ENCODE measurements around the gene SRL.

The SRL gene

DNA sequence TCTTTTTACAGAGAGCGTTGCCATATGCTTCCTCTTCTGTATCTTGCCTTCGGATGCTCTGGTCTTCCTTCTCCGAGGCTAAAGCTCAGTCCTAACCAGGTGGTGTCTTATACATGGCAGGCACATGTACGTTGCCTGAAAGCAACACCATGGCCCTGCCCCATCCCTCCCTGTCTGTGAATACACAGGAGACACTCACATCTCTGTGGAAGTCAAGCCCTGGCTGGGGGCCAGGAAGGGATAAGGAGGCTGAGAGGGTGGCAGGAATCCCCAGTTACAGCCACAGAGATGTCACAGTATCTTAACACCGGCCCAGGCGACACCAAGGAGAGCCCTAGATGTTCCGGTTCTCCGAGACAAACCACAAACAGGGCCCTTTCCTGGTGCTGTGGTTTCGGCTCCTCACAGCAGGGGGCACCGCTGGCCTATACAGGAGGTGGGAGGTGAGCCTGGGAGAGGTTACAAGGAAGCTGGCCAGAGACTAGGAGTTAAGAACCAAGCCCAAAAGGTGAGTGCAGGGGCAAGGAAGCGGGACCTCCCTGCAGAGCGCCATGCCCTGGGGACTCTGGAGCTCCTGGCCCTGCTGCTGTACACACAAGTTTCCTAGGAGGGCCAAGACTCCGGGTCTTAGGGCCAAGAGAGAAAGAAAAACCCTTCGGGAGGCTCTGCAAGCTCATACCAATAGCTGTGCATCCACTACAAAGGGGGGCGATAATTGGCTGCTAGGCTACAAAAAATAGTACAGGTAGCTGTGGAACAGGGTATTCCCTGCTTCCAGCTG, 41.7 kb downstream of the SRL start:
- ATAC-seq: peak in 1 of 2 donors; percentile 44

DNA sequence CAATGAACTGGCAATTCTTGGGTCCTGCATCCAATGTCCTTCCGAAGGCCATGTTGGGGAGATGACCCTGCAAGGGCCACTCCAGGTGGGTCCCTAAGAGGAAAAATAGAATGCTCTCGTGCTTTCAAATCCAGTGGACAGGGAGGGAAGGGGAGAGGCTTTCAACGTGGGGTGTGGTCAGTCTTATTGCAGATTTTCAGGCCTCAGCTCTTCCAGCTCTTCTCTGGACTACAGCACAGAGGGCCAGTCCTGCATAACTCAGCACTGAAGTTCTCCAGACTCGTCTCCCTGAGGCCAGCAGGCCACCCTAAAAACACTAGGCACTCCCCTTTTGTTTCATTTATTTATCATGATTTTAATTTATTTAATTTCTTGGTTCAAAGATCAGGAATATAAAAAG, 43.1 kb downstream of the SRL start:
- no peak for ATAC-seq

DNA sequence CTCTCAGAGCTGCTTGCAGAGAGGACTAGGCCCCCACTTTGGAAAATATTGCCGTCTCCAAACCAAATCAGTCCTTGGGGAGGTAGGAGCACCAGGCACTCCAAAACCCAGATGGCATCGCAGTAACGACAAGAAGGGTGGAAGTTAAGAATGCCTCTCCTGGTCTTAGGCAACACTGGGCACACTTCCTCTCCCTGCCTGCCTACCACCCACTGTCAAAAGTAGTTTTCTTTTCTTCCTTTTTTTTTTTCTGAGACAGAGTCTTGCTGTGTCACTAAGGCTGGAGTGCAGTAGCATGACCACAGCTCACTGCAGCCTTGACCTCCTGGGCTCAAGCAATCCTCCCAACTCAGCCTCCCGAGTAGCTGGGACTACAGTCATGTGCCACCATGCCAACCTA, 47.2 kb downstream of the SRL start:
- ATAC-seq: no peak

DNA sequence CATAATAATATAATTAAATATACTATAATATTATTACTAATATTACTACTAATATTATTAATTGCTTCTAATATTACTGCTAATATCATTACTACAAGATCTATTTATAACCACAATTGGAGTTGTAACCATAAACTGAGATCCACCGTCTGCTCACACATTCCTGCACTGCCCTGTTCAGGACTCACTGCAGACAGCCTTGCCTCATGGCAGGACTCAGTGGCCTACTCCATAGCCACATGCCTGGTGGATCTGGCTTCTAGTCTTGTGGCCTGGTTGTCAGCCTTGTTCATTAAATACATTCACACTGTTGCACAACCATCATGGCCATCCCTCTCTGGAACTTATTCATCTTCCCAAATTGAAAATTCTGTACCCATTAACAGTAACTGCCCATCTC, 48.0 kb downstream of the SRL start:
- ATAC-seq: no peak

DNA sequence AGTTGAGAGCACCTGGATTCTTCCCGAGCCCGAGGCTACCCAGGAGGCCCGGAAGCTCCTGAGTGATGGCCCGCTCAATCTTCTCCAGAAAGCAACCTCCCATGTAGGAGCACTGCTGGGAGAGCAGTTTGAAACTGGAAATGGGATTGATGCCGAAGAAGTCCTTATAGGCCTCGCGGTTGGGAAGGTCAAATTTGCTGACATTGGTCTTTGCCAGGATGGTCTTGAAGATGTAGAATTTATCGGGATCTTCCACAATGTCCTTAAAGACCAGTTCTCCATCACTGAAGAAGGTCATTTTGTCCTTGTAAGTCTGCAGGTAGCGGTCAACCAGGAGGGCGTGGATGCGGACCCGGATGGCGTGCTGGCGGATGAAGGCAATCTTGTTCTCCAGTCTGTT, 49.7 kb downstream of the SRL start:
- no peak for ATAC-seq

DNA sequence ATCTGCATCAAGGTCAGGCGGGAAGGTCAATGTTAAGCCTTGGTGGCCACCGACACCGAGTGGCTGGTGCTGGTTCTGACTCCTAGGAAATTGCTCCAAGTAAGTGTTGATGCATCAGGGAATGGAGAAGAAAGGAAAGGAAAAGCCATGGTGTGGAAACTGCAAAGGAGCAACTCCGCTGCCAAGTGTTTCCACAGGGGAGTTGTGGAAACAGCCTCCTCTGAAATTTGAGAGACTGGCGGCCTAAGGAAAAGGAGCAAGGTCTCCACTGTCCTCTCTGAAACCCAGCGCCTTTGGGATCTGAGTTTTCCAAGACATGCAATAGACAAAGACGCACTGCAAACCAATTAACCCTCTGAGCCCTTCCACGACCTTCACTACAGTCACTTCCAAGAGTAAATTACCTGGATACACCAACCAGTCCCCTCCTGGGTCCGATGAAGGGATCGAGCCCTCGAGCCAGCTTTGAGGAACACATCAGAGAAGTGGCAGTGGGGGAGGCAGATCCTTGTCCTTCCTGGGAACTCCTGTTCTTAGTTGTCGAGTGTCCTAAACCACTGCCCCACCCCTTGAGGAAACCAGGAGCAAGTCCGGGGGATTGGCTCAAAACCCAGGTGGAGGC, 51.1 kb downstream of the SRL start:
- ATAC-seq: no peak

DNA sequence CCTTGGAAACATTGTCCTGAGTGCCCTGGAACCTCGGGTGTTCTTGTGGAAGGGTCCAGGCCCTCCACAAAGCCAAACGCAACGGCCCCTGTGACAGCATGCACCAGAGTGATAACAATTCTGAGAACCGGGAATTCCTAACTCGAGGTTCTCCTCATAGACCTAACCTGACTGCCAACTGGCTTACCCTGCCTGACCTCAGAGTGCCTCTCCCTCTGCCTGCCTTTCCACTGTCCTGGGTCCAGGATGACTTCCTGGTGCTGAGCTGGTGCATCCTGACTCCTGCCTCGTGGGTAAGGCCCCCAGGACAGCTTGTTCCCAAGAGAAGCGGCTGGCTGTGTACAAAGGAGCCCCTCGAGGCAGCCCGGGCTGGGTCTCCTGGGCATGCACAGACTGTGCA, 51.8 kb downstream of the SRL start:
- no peak for ATAC-seq

DNA sequence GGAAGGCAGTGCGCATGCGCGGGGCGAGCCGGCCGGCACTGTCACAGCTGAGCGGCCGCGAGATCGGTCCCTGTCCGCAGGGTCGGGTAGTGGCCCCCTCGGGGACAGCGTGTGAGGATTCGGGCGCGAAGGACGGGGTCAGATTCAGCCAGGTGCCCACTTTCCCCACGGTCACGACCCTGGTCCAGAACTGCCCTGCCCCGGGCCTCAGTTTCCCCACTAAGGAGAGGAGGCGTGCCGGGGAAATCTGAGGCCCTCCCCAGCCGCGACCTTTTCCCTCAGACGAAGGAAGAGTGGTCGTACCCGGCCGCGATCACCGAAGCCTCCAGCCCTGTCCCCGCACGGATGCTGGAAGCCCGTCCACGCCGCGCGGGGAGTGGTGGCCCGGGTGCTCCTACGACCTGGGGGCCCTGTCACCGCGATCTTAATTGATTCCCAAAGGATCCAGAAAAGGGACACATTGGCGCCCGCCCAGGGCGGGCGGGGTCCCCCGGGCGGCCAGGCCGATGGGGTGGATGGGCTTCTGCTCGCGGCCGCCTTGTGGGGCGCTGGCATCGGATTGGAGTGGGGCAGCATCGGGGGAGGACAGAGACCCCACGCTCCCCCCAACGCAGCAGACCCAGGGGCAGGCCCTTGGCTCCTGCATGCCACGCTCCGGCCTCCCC, 57.7 kb downstream of the SRL start:
- ATAC-seq: no peak

DNA sequence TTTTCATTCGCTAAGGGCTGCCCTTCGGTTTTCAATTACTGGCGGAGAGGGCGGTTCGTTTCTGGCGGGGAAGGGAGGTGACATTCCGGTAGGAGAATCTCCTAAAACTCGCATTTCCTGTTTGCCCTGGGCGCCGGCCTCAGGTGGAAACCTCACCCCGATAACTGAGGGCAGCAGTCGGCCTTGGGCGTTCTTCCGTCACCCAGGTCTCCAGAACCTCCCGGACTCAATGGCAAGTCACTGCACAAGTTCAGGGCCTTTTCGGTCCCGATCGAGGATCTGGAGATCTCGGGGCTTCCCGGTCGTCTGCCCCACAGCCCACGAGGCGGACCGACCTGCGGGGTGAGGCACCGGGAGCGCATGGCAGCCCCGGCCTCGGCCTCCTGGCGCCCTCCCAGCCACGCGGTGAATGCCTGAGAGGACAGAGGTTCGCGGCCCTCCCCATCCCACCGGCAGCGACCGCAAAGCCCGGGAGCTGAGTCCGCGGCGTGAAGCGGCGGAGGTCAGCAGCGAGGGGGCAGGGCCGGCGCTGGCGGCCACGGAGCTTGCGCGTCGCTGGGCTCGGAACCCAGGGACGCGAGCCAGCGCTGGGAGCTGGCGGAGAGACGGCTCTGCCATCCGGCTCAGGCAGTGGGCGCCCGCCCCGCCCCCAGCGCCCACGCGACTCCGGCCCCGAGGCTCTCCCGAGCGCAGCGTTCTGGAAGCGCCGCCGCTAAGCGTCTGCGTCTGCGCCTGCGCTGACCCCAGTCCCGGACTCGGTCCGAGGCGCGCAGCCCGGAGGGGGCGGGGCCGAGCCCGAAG, 58.4 kb downstream of the SRL start:
- ATAC-seq: peak; percentile 89

DNA sequence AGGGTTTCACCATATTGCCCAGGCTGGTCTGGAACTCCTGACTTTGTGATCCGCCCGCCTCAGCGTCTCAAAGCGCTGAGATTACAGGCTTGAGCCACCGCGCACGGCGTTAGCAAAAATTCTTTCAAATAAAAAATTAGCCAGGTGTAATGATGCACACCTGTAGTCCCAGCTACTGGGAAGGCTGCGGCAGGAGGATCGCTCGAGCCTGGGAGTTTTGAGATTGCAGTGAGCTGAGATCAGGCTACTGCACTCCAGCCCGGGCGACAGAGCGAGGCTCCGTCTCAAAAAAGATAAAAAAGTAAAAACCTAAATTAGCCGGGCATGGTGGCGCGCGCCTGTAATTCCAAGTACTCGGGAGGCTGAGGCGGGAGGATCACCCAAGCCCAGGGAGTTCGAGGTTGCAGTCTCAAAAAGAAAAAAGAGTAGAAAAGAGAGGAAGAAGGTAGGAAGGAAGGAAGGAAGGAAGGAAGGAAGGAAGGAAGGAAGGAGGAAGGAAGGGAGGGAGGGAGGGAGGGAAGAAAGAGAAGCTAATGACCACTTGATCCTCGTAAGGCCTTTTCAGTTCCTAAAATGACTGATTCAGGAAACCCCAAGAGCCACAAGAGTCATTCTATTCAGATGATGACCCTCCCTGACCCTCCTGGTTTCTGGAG, 59.2 kb downstream of the SRL start:
- peak in 1 of 2 donors; percentile 1 for ATAC-seq

DNA sequence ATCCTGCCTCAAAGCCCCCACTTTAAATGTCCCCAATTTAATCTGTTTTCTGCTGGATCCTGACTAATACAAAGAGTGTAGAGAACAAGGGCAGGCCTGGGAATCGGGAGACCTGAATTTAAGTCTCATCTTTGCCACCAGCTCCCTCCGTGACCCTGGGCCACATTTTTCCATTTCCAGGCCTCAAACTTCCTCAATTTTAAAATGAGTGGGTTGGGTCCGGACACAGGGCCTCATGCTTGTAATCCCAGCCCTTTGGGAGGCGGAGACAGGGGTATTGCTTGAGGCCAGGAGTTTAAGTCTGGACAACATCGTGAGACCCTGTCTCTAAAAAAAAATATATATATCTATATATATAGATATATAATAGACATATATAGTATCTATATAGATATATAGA, 61.4 kb downstream of the SRL start:
- no peak for ATAC-seq

DNA sequence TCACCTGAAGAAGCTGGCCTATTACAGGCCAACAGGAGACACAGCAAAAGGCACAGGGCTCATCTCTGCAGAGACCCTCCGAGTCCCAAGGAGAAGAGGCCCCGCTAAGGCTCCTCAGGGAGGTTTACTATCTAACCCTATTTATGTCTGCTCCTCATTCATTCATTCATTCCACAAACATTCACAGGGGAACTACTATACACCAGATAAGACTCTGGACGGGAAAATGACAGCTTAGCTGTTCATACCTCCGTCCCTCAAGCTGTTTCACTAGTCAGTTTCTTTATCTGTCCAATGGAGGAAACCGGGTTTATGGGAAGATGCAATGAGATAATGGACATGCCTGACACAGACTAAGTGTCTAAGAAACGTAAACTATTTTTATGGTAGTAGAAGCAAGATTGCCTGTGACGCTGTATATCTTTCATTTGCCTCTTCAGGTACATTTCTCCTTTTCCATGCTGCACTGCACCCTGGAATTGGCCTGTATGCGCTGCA, 62.1 kb downstream of the SRL start:
- no peak for ATAC-seq

DNA sequence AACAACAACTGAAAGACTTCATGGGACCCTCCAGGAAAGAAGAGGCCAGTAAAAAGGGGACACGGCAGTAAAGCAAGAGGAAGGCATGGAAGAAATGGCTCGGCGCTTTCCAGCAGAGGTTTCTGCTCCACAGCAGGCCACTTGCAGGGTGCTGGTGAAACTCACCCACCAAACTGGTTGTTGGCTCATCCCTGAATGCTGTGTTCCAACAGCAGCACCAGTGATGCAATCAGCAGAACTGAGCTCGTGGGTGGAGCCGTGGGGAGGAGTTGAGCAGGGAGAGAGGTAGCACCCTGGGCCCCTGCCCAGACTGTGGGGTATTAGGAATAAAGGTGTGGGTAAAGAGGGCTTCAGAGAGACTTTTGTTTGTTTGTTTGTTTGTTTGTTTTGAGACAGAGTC, 62.9 kb downstream of the SRL start:
- ATAC-seq: no peak

DNA sequence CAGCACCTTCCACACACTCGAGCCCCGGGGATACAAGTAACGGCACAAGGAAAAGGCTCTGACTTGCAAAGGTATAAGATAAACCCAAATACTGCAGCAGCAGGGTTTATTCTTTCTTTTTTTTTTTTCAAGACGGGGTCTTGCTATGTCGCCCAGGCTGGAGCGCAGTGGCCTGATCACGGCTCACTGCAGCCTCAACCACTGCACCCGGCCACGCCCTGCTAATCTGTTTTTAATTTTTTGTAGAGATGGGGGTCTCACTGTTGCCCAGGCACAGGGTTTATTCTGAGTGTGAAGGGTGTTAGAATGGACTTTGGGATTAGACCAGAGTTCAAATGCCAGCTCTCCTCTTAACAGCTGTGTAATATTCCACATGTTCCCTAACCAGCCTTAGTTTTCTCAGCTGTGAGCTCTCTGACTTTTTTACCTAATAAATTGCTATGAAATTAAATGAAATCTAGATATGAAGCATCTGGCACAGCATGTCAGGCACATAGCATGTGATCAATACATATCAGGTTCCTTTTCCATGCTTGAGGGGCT, 63.3 kb downstream of the SRL start:
- no peak for ATAC-seq

DNA sequence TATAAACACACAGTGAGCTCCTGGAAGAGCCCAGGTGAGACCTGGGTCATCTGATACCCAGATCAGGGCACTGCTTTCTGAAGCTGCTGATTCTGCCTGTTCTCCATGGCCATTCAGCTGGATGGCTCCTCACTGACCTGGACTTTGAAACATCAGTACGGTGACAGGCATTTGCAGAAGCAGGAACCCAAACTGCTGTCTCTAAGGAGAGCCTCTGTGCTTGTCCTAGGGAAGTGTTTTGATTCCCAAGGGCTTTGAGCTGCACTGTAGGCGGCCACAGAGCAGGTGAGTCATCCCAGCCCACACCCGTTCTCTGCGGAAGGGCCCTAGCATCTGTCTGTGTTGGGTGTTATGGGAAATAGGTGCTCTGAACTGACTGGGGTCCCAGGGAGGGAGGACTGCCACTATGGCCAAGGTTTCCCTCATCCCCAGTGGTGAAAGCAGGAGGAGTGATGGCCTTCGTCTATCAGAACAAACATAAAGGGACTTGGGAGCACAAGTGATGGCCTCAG, 64.9 kb downstream of the SRL start:
- ATAC-seq: peak; percentile 67

DNA sequence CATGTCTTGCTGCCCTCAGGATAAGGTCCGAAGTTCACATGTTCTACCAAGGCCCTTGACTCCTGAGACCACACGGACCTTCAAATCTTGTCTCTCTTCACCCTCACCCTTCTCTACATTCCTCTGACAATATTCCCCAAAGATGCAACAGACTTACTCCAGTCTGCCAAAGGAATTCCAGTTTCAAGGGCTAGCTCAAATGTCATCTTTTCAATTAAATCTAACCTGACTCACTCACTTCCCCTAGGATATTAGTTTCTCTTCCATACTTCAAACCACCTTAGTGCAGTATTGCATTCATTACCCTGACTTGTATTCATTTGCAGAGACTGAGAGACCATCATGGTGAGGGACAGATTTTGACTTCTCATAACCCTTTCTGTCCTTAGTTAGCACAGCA, 66.0 kb downstream of the SRL start:
- ATAC-seq: no peak

DNA sequence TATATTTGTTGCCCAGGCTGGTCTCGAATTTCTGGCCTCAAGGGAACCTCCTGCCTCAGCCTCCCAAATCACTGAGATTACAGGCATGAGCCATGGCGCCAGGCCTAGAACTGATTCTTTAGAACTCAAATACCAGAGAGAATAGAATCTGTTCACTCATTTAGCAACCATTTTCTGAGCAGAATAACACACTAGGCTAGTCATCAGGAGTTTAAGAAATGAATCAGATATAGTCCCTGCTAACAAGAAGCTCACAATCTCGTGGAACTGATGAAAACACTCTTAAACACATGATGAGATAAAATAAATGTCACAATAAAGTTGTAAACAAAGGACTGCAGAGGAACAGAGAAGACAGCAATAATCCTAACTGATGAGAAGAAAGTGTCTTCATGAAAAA, 69.8 kb downstream of the SRL start:
- ATAC-seq: no peak

DNA sequence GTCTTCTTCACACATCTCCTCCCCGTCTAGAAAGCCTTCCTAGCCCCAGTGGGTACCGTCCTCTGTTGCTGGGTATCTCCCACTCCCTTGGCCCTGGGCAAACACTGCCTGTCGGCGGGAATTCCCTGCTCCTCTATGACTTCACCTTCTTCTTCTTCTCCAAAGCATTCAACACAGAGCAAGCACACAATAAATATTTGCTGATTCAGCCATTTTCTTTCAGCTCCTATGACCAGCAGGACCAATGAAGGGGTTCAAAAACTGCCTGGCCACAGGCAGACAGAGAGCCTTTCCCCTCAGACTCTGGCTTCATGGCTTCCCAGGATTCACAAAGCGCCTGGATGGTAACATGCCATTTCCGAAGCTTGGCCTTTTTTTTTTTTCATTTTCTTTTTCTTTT, 72.5 kb downstream of the SRL start:
- no peak for ATAC-seq

DNA sequence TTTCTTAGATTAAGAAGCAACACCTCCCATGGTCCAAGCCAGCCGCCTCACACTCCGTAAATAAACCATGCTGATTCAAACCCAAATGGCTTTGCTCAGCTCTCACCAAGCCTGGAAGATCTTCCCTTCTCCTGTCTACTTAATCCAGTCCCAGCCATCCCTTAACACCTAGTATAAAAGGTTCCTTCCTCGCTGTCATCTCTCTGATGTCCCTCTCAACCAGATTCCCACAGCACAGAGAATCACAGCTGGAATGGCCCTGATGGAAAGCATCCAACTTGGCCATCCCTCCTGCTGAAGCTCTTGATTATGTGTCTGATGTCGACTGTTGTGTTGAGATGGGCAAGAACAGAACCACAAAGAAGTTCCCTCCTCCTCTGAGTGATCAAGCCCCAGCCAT, 75.1 kb downstream of the SRL start:
- no peak for ATAC-seq

DNA sequence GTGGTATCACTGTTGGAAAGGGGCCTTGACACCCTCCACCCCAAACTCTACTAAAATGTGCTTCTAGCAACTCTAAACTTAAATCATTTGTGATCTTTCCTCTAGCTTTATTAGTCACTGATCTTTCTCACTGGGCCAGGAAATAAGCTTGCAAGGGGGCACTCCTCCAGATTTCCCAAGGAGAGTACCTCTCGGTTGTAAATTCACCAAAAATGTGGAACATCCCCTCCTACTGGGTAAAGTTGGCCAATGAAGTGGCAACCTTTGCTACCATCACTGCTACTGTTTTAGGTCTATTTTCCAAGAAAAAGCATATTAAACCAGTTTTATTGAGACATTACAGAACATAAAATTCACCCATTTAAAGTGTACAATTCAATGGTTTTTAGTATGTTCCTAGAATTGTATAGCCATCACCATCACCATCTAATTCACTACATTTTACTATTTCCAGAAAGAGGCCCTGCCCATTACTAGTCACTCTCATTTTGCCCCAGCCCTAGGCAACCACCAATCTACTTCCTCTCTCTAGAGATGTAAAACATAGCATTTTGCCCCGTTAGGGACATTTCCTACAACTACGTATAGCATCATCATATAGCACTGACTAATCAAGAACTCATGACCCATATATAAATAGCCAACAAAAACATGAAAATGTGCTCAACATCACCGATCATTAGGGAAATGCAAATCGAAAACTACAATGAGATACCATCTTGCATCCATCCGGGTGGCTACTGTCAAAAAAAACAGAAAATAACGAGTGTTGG, 81.0 kb downstream of the SRL start:
- ATAC-seq: peak in 1 of 2 donors; percentile 43

DNA sequence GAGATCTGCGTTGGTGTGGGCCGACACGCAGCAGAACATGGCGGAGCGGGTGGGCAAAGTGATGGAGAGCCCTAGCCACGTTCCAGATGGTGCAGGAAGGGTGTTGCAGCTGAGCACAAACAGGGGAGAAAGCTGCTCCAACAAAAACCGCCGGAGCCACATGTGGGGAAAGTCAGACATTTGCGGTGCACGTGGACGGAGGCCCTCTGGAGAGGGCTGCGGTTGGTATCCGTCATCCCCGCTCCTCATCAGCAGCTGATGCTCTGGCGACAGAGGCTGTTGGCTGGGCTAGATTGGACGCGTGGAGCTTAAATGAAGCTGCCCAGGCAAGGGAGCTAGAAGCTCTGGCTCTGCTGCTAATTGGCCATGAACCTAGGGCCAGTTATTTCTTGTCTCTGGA, 82.2 kb downstream of the SRL start:
- no peak for ATAC-seq

Measured in activated CD4-positive, CD25-positive, alpha-beta regulatory T cell treated with anti-CD3 and anti-CD28 coated beads, Interleukin-2, amount 50 U/mL, for 24 hours (primary cell).